GM20000 (cell line): ENCODE measurements around the gene XPO1.

Experiments used
- DNase-seq: peaks from one replicate; pipeline ENCODE4 v3.0.0; 2012; ENCODE audit warnings: low spot score
- TF ChIP-seq, protein P1 (sequence below): IDR thresholded peaks from 2 replicates; pipeline ENCODE4 v1.5.1; 2012; ENCODE audit warnings: mild to moderate bottlenecking, control low read depth; ENCODE audit errors: extremely low read depth, missing control alignments

XPO1 gene

DNA sequence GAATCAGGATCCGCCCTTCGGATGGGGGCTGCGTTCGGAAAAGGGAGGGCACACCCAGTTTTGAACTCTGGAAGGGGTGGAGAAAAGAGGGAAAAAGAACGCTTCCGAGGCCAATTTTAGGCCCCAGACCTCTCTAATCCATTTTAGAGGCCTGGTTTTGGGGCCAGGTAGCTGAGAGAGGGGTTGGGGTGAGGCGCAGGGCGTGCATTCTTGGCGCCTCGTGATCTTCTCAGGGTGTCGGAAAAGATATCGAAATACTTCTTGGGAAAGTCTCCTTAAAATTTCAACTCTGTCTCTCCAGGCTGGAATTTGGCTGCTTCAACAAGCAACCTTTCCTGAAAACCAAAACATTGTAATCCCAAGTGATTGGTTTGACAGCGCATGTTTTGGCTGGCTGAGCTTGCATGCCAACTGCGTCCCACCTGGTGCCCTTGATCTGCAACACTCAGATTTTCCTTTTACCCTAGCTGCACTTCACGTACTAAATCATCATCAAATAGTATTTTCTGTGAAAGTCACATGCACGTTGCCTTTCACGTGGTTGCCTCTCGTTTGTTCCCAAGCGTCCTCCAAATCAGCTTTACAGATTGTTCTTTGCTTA is 864 bp upstream of the XPO1 start:
- TF ChIP-seq, protein P1, sequence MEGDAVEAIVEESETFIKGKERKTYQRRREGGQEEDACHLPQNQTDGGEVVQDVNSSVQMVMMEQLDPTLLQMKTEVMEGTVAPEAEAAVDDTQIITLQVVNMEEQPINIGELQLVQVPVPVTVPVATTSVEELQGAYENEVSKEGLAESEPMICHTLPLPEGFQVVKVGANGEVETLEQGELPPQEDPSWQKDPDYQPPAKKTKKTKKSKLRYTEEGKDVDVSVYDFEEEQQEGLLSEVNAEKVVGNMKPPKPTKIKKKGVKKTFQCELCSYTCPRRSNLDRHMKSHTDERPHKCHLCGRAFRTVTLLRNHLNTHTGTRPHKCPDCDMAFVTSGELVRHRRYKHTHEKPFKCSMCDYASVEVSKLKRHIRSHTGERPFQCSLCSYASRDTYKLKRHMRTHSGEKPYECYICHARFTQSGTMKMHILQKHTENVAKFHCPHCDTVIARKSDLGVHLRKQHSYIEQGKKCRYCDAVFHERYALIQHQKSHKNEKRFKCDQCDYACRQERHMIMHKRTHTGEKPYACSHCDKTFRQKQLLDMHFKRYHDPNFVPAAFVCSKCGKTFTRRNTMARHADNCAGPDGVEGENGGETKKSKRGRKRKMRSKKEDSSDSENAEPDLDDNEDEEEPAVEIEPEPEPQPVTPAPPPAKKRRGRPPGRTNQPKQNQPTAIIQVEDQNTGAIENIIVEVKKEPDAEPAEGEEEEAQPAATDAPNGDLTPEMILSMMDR = no peak
- peak; percentile 10 for DNase-seq

DNA sequence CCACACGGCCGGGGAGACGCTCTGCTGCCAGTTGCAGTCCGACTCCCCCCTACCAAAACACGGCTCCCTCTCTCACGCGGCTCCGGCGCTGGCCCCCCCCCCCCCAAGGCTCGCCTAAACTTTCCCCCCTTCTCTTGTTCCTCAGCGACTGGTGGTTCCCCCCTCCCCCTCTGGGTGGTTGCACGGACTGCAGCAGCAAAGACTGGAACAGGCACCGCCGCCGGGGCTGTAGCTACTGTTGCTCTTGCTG is 281 bp downstream of the XPO1 start:
- TF ChIP-seq, protein P1 = no peak
- DNase-seq = no peak

DNA sequence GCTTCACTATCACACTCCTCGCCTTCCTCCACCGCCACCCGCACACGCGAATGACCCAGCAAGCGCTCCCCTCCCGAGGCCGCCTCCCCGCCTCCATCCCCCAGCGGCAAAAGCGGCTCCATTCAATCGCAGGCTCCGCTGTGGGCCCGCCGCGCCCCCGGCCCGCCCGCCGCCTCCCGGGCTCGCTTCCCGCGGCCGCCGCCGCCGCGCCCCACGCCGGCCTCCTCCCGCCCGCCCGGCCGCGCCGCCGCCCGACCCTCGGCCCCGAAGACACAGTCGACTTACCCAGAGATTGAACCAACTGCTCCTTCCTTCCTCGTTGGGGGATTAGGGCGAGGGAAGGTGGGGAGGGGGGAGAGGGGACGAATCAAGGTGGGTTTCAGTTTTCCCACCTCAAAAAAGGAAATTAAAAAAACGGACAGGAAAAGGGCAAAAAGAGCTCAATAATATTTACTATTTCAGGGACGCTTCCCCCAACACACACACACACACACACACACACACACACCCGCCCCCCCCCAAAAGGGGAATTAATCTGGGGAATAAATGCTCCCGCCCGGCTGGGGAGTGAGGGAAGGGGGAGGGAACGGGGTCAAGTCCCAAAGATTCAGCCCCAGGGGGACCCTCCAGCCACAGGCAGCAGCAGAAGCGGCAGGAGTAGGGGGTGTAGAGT is 743 bp downstream of the XPO1 start:
- DNase-seq = peak; percentile 27

DNA sequence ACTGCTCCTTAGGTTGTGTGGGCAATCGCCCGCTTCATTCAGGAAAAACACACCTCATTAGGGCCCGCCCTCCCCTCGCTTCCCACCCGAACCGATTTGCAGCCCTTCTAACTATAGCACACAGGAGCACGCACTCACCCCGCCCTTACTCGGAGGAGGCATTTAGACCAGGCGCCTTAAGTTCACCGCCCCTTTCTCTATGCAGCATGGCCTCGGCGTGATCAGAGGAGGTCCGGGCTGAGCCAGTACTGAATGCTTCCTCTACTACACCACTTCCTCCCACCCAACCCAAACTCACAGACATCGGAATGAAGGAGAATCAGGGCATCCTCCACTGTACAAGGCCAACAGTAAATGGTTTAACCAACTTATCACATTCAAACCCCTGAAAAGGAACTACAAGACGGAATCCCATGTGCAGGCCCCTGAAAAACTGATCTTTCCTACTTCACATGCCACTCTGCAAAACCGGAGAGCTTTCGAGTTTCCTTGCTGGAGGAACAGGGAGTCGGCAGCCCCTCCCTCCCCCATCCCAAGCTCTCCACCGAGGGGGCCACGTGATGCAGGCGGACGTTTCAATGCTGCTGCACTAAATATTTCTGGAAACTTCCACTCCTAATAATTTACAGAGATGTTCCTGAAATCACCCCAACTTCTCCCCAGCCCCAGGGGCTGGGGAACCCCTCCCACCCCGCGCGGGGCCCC is 1.4 kb downstream of the XPO1 start:
- TF ChIP-seq, protein P1 = no peak
- DNase-seq = peak; percentile 83

More for the DNA sequence above, 743 bp downstream of the XPO1 start:
- TF ChIP-seq, protein P1 = no peak

DNA sequence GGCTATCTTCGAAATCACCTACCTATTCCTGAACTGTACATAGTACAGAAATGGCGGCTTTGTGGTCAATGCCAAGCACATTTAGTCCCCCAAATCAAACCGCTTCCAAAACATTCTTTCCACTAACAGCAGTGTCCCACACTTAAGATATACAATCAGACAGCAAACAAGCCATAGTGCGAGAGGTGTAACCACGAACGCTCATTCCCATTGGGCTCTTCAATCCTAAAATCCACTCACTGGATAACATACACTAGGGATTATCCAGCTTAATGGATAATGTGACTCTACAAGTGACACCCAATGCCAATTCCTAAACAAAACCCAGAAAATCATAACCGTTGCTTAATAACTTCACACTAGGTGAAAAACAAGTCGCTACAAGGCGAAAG is 2.0 kb downstream of the XPO1 start:
- TF ChIP-seq, protein P1 = no peak
- DNase-seq = peak; percentile 7

DNA sequence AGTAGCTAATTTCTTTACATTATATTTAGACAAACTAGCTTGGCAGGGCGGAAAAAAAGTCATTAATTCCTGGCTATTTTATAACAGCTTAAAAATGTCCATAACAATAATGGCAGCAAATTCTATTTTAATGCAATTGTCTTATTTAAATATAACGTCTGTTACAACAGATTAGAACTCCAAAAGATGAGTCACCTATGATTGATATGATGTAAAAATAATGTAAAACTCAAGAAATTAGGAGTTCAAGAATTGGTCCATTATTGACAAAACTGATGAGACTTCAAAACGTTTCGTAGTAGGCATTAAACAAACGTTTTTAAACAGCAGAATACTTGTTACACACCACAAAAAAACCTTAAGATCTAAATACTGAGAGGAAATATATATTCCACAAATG is 2.7 kb downstream of the XPO1 start:
- DNase-seq = no peak
- TF ChIP-seq, protein P1 = no peak

DNA sequence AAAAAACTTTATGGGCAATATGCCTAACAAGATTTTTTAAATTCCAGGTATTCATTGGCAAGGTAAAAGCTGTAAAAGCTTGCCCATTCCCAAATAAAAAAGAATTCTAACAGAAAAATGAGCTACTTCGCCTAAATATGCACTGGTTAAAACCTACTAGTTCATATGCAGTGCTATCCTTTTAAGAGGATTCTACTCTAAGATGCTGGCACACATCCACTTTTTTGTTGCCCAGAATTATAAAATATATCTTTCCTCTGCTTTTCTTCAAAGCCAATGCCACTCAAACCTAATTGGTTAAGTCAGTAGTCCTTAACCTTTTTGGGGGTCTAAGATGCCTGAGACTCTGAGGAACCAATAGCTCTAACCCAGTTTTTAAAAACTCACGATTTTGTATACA is 3.2 kb downstream of the XPO1 start:
- TF ChIP-seq, protein P1 = no peak
- no peak for DNase-seq
